ENCODE data around the gene SPG11. TPM values are rescaled to one million over a fixed set of nuclear protein-coding genes. Genes with fewer than 3 reads are reported as not detected.

Gene SPG11
- total RNA-seq, 1 experiment from 2014 or later, result 43.2 TPM

- no peak for DNase-seq (ENCODE audit: low read depth)
Observed at GRCh38 chr15:44529864-44530604, 133.4 kb downstream of the SPG11 start.

DNA sequence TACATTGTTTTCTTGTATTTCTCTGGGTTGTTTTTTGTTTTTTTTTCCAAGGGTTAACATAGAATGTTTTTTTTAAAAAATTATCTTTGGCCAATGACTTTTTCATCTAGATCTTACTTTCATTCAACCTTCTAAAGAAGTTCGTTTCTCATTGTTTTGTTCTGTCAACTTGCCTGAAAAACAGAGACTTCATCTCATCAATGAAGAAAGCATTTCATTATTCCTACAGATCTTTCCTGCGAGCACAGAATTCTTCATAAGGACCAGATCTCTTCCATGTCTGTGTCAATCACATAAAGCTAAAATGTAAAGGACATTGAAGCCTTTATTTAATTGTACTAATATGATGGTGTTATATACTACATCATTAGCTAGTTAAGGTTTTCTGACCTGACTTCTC is 136.2 kb downstream of the SPG11 start:
- no peak for DNase-seq (ENCODE audit: low read depth)

DNA sequence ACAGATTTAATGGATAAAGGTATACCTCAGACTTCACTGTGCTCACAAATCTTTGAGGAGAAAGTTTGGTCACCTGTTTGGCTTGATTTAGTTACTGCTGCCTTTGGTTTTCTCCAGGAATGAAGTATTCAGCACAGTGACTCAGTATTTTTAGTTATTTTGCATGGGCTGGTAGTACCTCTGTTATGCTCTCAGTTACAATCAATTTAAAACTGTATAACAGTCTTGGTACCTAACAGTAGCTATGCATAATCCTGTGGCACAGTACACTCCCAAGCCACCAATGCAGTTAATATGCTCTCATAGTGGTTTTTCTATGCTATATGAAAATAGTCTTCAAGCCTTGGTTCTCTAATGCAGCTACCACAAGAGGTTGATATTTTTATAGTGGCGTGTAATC is 138.4 kb downstream of the SPG11 start:
- DNase-seq (ENCODE audit: low read depth), result no peak

- no peak for DNase-seq (ENCODE audit: low read depth)
Observed at GRCh38 chr15:44519537-44519936, 143.9 kb downstream of the SPG11 start.

GRCh38 chr15:44516436-44516835 is 147.0 kb downstream of the SPG11 start:
- no peak for DNase-seq (ENCODE audit: low read depth)

Other genes starting within 250 kb of the SPG11 start
- 82.4 and 86.4 TPM in 2 replicates for gene CTDSPL2, start 236.0 kb downstream of the SPG11 start, total RNA-seq (2014; rRNA removed; shearing (Covaris generic))
- 26.9 and 49.2 TPM in 2 replicates for gene EIF3J, start 126.5 kb downstream of the SPG11 start, total RNA-seq (2014; rRNA removed; shearing (Covaris generic))
- gene PATL2, start 47.7 kb upstream of the SPG11 start, total RNA-seq (2014; rRNA removed; shearing (Covaris generic)), result 2.0 and 2.6 TPM in 2 replicates
- 13,654 and 19,449 TPM in 2 replicates for gene B2M, start 47.9 kb upstream of the SPG11 start, total RNA-seq (2014; rRNA removed; shearing (Covaris generic))
- gene TRIM69, start 72.9 kb upstream of the SPG11 start, total RNA-seq (2014; rRNA removed; shearing (Covaris generic)), result 34.8 and 37.2 TPM in 2 replicates